Measurements from ENCODE around the gene PRELID1.
"Not testable (repeated sequence)": the region's sequence is repeated elsewhere in the genome, so short reads cannot be mapped to it uniquely, and the experiment has no call there.

The PRELID1 gene

GRCh38 chr5:177300236-177300880 is 3.2 kb upstream of the PRELID1 start:
- peak; percentile 44 for DNase-seq

- no peak for DNase-seq
Observed at GRCh38 chr5:177300951-177301350, 2.6 kb upstream of the PRELID1 start.

- DNase-seq = no peak
Observed at GRCh38 chr5:177301503-177302165, 2.0 kb upstream of the PRELID1 start.

- no peak for DNase-seq
Observed at GRCh38 chr5:177302354-177303110, 1.1 kb upstream of the PRELID1 start.

GRCh38 chr5:177303925-177304391 is 359 bp downstream of the PRELID1 start:
- DNase-seq = no peak

- DNase-seq = no peak
Observed at GRCh38 chr5:177304392-177305119, 957 bp downstream of the PRELID1 start.

GRCh38 chr5:177306103-177306640 is 2.6 kb downstream of the PRELID1 start:
- DNase-seq = not testable (repeated sequence)

- no peak for DNase-seq
Observed at GRCh38 chr5:177306674-177307543, 3.3 kb downstream of the PRELID1 start.

GRCh38 chr5:177307544-177308363 is 4.2 kb downstream of the PRELID1 start:
- no peak for DNase-seq

- no peak for DNase-seq
Observed at GRCh38 chr5:177308740-177309139, 5.1 kb downstream of the PRELID1 start.

- DNase-seq = peak; percentile 59
Observed at GRCh38 chr5:177309351-177310191, 6.0 kb downstream of the PRELID1 start.

- DNase-seq = no peak
Observed at GRCh38 chr5:177310332-177310731, 6.7 kb downstream of the PRELID1 start.

- no peak for DNase-seq
Observed at GRCh38 chr5:177310757-177311391, 7.3 kb downstream of the PRELID1 start.

GRCh38 chr5:177311392-177311722 is 7.8 kb downstream of the PRELID1 start:
- DNase-seq = no peak

GRCh38 chr5:177311723-177312648 is 8.4 kb downstream of the PRELID1 start, which contains the start of gene MXD3:
Gene MXD3 (minus strand): TSS chr5:177311898. CDS start chr5:177311830, 68 bp downstream.
- peak; percentile 91 for DNase-seq

- no peak for DNase-seq
Observed at GRCh38 chr5:177312649-177313181, 9.1 kb downstream of the PRELID1 start.

- no peak for DNase-seq
Observed at GRCh38 chr5:177313561-177314259, 10.1 kb downstream of the PRELID1 start.
